AG20443 (cell line): ENCODE data around the gene SLC22A17.

Experiments used
- DNase-seq: peaks from one replicate; pipeline ENCODE4 v3.0.0; 2012; ENCODE audit warnings: low spot score, mixed read lengths

The SLC22A17 gene

DNA sequence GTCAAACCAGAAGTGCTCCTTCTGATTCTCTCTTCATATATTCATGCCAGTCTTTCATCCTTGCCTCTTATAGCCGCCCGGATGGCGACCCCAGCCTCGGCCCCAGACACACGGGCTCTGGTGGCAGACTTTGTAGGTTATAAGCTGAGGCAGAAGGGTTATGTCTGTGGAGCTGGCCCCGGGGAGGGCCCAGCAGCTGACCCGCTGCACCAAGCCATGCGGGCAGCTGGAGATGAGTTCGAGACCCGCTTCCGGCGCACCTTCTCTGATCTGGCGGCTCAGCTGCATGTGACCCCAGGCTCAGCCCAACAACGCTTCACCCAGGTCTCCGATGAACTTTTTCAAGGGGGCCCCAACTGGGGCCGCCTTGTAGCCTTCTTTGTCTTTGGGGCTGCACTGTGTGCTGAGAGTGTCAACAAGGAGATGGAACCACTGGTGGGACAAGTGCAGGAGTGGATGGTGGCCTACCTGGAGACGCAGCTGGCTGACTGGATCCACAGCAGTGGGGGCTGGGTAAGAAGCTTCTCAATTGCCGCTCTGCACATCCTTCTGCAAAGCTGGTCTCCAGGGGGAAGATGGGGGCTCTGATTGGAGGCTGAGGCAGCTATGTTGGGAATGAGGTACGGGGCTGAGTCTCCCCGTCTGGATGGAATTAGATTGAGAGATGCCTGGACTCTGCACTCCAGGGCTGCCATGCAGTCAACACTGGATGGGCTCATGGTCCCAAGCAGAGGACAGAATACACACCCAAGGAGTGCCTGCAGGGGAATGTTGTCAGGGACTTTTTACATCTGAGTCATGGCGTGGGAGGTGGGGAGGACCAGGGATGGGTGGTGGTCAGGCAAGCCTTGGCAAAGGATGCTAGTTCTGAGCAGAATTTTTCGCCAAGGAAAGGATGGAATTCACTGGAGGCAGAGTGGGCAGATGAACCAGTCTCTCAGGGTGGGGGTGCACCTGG, 44.7 kb downstream of the SLC22A17 start:
- DNase-seq, result no peak

DNA sequence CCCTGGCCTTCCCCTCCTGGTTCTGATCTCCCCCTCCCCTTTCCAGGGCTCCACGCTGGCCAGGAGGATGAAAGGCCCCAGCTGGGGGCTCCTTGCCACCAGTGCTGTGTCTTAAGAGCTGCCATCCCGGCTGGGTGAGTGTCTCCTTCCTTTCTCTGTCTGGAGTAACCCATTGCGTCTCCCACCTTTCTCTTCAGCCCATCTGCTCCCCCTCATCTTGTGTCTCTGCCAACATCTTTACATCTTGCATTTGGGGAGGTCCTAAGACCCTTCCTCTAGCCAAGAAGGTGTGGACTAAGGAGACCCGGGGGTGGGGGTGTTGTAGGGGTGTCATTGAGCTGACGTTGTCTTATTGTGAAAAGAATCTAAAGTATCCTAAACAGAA, 45.5 kb downstream of the SLC22A17 start:
- DNase-seq, result no peak

DNA sequence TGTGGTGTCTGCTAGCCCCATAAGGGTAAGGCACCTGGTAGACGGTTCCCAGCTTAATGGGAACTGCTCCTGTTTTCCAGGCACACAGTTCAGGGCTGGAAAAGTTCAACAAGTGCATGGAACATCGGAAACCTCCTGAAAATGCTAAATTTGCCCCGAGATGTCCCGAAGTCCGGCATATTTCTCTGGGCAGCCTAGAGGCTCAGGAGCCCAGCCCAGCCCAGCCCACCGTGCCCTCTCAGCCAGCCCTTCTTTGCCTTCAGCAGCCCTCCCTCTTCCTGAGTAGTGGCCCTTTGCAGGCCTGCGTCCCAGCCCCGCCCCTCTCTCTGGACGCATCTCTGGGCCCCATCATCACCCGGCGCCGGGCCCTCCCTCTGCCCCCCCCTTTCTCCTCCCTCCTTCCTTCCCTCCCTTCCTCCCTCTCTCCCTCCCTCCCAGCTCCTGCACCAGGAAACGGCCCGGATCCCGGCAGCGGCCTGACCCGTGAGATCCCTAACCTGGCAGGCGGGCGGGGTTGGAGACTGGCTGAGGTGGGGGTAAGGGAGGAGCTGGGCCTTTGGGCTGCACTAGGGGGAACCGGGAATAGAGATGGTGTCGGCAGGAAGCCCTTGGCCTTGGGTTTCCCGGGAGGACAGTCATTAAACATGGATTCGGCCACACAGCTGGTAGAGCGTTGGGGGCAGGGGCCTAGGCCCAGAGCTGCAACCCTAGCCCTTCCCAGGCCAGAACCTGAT, 46.1 kb downstream of the SLC22A17 start, which contains the start of gene BCL2L2:
Gene BCL2L2, plus strand, starts transcription at position 422 of the 734 bp plus-strand sequence. CDS start 935 bp downstream, outside the sequence.
- DNase-seq, result peak; percentile 87

DNA sequence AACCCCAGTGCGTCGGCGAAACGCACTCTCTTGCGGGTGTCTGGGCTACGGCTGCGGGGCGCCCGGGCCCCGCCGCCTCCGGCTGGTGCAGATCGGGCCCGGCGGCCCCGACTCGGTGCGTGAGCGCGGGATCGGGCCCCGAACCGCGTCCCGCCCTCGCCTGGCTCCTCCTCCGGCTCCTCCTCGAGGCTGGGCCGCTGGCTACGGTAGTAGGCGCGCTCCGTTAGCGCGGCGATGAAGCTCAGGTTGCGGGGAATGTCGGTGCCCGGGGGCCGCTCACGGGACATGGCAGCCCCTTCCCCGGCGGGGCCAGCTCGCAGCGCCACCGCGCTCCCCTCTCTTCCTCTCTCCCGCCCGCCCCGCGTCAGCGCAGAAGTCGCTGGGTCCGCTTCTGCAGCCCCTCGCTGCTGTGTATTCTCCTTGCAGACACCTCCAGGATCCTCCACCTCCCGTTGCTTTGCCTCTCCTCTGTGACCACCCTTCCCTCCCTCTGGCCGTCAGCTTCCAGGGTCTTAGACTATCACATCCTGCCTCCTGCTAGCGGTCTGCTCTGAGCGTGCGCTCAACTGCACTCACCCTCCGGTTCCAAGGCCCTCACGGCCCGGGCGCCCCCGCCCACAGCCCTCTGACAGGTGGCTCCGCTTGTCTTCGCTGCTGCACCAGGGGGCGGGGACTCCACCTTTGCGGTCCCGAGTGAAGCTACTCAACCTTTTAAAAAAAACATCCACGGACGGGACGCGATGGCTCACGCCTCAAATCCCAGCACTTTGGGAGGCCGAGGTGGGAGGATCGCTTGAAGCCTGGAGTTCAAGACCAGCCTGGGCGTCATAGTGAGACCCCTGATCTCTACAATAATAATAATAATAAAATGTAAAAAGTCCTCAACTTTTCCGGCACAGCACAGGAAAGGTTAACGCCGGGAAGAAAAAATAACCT, 50.1 kb downstream of the SLC22A17 start, which contains the start of gene PPP1R3E:
Gene PPP1R3E, minus strand, starts transcription at position 570 of the 936 bp plus-strand sequence. Its CDS starts 283 bp downstream, at position 287.
- DNase-seq, result peak; percentile 69

DNA sequence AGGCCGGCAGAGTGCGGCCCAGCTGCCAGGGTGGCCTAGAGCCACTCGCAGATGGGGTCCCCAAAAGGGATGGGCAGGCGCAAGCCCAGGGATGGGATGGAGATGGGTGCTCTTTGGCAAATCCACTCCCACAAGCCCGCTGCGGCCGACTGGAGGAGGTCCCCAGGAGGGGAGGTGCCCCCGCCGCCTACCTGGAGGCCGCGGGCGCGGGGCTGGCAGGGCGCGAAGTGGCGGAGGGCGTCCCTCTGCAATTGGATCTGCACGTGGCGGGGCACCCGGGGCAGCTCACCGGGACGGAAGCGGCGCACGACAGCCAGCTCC, 50.8 kb downstream of the SLC22A17 start:
- DNase-seq, result no peak

DNA sequence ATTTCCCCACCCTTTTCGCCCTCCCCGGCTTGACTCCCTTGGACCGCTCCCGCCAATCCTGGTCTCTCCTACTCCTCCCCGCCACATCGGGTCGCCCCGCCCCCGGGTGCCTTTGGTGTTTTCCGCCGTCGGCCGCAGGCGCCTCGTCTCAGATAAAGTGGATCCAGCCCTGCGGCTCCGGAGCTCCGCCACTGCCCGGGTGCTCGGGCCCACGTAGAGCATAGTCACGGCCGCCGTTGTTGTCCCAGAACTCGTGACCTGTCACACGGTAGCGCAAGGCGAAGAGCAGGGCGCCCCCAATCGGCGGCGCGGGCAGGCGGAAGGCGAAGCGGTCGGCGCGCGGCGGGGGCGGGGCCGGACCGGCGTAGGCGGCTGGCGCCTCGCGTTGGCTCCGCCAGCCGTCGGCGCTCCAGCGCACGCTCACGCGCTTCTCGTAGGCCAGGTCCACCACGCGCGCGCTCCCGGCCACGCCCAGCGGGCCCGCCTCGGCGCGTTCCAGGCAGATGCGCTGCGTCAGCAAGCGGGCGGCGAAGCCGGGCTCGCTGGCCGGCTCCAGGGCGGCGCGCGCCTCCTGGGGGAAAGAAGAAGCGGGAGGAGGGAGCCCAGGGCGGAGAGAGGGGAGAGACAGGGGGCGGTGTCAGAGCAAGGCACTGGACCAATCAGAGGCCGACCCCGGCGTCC, 51.3 kb downstream of the SLC22A17 start:
- DNase-seq, result peak; percentile 98

DNA sequence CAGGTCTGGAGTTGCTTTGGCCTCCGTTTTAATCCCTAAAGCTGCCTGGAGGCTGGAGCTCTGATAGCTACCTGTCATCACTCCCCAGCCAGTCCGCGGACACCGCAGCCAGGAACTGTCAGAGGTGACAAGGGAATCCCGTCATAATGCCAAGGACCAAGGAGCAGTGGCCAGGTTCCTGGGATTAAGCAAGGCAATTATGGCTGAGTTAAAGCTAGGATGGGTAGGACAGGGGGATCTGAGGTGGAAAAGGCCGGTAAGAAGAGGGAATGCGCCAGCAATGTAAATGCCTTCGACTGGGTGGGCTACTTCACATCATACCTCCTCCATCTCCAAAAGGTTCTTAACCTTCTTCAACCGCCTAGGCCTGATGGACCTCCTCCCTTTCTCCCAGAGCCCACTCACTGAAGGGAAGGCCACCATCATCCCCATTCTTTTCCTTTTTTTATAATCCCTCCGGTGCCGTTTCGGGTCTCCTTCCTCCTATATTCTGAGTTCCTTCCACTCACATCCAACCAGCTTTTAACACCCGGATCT, 51.9 kb downstream of the SLC22A17 start:
- DNase-seq, result no peak

DNA sequence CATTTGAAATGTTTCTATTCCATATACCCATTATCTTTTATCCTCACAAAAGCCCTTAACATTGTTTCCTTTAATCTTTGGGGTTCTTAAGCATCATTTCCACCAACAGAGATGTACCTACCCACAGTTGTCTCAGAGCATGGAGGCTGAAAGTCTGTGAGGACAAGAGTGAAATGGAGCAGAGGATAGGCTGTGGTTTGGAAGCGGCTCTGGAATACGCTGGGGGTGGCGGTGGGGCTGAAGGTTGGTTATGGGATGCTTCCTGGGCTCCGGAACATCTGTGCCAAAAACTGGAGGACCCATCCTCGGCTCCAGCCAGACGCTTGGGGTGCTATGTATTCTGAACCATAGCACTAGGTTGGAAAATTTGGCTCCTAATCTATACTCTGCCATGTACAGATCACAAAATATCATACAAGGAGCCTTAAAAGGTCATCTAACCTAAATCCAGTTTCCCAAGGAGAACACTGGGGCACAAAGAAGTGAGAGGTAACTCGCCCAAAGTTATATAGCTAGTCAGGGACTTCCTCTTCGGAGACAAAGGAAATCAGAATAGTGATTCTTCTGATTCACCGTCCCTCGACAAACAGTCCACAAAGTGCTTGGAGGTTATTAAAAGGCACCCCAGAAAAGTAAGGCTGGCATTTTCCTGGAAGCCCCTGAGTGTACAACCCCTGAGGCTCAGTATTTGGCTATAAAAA, 52.6 kb downstream of the SLC22A17 start:
- DNase-seq, result no peak

DNA sequence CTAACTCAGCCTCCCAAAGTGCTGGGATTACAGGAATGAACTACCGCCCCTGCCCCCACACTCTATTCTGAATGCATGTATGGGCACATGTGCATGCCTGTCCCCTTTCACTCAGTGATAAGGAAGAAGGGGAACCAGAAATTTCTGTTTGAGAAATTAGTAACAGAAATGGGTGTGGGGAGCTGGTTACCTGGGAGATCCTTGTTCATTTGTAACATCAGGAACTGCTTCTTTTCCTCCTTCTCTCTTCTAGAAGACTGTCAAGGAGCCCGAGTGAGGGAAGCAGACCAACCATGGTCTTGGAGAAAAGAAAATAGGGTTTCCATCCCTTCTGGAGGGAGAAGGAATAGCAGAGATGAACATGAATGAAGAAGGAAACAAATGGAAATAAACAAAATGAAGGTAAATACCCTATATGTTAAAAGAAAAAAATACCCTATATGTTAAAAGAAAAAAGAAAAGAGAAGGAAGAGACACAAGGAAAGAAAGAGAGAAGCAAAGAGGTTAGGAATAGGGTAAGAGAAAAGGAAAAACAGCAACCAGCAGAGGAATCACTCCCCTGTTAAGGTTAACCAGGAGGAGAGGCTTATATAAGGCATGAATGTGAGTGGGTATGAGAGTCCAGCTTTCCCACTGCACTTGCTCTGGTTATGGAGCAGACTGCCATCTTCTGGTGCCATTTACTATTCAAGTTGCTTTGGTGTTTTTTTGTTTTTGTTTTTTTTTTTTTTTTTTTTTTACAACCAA, 53.3 kb downstream of the SLC22A17 start:
- DNase-seq, result no peak

DNA sequence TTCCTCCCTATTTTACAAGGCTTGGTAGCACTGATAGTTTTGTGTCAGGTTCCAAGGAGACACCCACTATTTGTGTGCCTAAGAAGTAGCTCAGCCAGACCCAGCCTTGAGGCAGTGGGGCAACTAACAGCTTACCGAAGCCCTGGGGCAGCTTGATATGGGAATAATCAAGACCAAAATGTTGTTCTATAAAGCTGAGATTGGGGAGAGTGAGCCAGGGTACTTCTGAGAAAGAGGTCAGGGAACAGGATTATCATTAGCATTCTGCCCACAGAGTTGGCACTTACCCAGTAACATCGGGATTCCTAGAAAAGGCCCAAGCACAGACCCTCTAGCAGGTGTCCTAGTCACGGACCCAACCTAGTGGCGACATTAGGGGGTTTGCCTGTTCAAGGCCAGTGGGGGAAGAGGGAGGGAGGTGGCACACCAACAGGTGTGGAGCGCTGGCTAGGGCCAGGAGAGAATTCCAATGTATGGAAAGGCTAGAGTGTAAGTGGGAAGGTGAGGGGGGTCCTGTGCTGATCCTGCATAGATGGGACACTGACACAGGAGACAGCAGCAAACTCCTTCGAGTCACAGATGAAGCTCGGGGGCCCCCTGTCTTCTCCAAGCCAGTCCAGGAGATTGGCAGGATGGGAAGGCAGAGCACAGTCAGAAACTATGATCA, 54.9 kb downstream of the SLC22A17 start:
- no peak for DNase-seq

DNA sequence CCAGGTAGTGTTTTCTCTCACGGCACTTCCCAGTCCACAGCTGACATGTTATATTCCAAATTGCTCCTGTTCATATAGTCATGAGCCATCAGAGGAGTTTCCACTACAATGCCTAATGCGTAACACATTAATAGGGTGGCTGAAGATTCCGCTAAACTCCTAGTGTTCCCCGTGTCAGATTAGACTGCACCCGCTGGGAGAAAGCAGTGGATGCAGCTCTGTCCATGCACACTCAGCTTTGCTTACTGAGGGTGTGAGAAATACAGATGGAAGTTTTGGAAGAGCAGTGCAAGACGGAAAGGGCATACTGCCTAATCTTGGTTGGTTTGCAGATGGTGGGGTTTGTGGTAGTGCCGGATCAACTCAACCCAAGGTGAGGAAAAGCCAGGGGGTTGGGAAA, 55.6 kb downstream of the SLC22A17 start:
- no peak for DNase-seq
